GM21529 (cell line): ENCODE data around the gene OR5K3.

Experiments
- ATAC-seq: cut with Tn5 transposase; IDR thresholded peaks from one replicate; pipeline ENCODE4 v1.9.1; 2021; ENCODE audit not compliant: unreplicated experiment

OR5K3 gene

GRCh38 chr3:98390366-98390765 lies at the start of gene OR5K3:
OR5K3 (plus strand) TSS chr3:98390666; CDS start chr3:98390666, 0 bp downstream.
- no peak for ATAC-seq

GRCh38 chr3:98341758-98342157 lies 48.7 kb upstream of the OR5K3 start:
- ATAC-seq, result no peak

- peak; percentile 90 for ATAC-seq
Measured at GRCh38 chr3:98343647-98344507, 46.6 kb upstream of the OR5K3 start.

GRCh38 chr3:98350082-98350481 lies 40.4 kb upstream of the OR5K3 start:
- ATAC-seq, result no peak

- no peak for ATAC-seq
Measured at GRCh38 chr3:98353554-98353953, 36.9 kb upstream of the OR5K3 start, which contains the start of gene OR5K4. OR5K4 (plus strand) TSS chr3:98353854; CDS start chr3:98353854, 0 bp downstream.

GRCh38 chr3:98359250-98359649 lies 31.2 kb upstream of the OR5K3 start:
- no peak for ATAC-seq

- ATAC-seq, result peak; percentile 79
Measured at GRCh38 chr3:98359993-98360675, 30.3 kb upstream of the OR5K3 start.

- ATAC-seq, result no peak
Measured at GRCh38 chr3:98360681-98361080, 29.8 kb upstream of the OR5K3 start.

- ATAC-seq, result peak; percentile 51
Measured at GRCh38 chr3:98361289-98361688, 29.2 kb upstream of the OR5K3 start.

- no peak for ATAC-seq
Measured at GRCh38 chr3:98367464-98368246, 22.8 kb upstream of the OR5K3 start.

GRCh38 chr3:98371186-98371585 lies 19.3 kb upstream of the OR5K3 start:
- no peak for ATAC-seq

GRCh38 chr3:98371853-98372252 lies 18.6 kb upstream of the OR5K3 start:
- ATAC-seq, result no peak

GRCh38 chr3:98372445-98372844 lies 18.0 kb upstream of the OR5K3 start:
- no peak for ATAC-seq

GRCh38 chr3:98376631-98377030 lies 13.8 kb upstream of the OR5K3 start:
- no peak for ATAC-seq

- no peak for ATAC-seq
Measured at GRCh38 chr3:98388147-98388546, 2.3 kb upstream of the OR5K3 start.

- no peak for ATAC-seq
Measured at GRCh38 chr3:98395101-98395500, 4.6 kb downstream of the OR5K3 start.

GRCh38 chr3:98396482-98396881 lies 6.0 kb downstream of the OR5K3 start:
- peak; percentile 65 for ATAC-seq

- no peak for ATAC-seq
Measured at GRCh38 chr3:98398513-98398912, 8.0 kb downstream of the OR5K3 start.

GRCh38 chr3:98402507-98402906 lies 12.0 kb downstream of the OR5K3 start:
- no peak for ATAC-seq

- ATAC-seq, result no peak
Measured at GRCh38 chr3:98404010-98404409, 13.5 kb downstream of the OR5K3 start.

- no peak for ATAC-seq
Measured at GRCh38 chr3:98406034-98406433, 15.6 kb downstream of the OR5K3 start.
